Activated CD4-positive, alpha-beta memory T cell treated with anti-CD3 and anti-CD28 coated beads for 36 hours (primary cell): ENCODE results near the gene MCAM. TPM values are rescaled to one million over a fixed set of nuclear protein-coding genes. Genes with fewer than 3 reads are reported as not detected.

ENCODE experiments used
- CTCF ChIA-PET: fragments of 350-600 bp; sonication (Branson Sonifier 250); formaldehyde crosslinking; loops from one replicate; lab custom pipeline; 2021; ENCODE audit warnings: antibody characterized with exemption, inconsistent platforms; lab: Charles Lee
- POLR2A ChIA-PET: fragments of 350-600 bp; sonication (Branson Sonifier 250); formaldehyde crosslinking; loops from one replicate; lab custom pipeline; 2021; ENCODE audit warnings: antibody characterized with exemption; lab: Charles Lee
- DNase-seq: peaks from one replicate; pipeline ENCODE4 v3.0.0-alpha.2; 2020
- H3K27ac Mint-ChIP-seq: one replicate; pipeline ENCODE4 v1.8.0; 2021; ENCODE audit warnings: mixed read lengths
- H3K27me3 Mint-ChIP-seq: one replicate; pipeline ENCODE4 v1.8.0; 2021; ENCODE audit warnings: mixed read lengths
- H3K36me3 Mint-ChIP-seq: one replicate; pipeline ENCODE4 v1.8.0; 2021; ENCODE audit warnings: mixed read lengths
- H3K4me1 Mint-ChIP-seq: one replicate; pipeline ENCODE4 v1.8.0; 2021; ENCODE audit warnings: low read depth, mixed read lengths
- H3K4me3 Mint-ChIP-seq: one replicate; pipeline ENCODE4 v1.8.0; 2021; ENCODE audit warnings: mild to moderate bottlenecking, mixed read lengths
- H3K9me3 Mint-ChIP-seq: one replicate; pipeline ENCODE4 v1.8.0; 2021; ENCODE audit warnings: mixed read lengths
- intact Hi-C: fragments of 100-400 bp; cut with micrococcal nuclease; formaldehyde crosslinking; loops from one replicate; pipeline ENCODE4 v1.15.1; 2023
- total RNA-seq, 2 experiments: library from RNA; stranded (reverse); gene quantifications; one replicate each; pipeline ENCODE4 v1.2.3, GENCODE V29; 2021

The MCAM gene
- total RNA-seq, 2 experiments from 2014 or later: 6.9 to 8.2 TPM

- no peak for DNase-seq
- Mint-ChIP-seq H3K4me3 (no peak overlapping the region), H3K27me3 (no peaks in the 10 kb centered on the region), H3K36me3 (peaks cover 50% of the 10 kb centered on the region), H3K9me3 (no peaks in the 10 kb centered on the region), H3K27ac (no peak overlapping the region), H3K4me1 (peaks cover 4% of the 10 kb centered on the region)
- ChIA-PET POLR2A (interaction anchor here (0.6 kb wide), 1 partner anchor 143 kb away, joined by 3 read pairs; no protein-coding TSS in a partner anchor), CTCF (interaction anchor here (0.8 to 2.6 kb wide), 5 partner anchors 16 to 167 kb away, joined by 3 to 10 read pairs (median 4); no protein-coding TSS in a partner anchor)
- intact Hi-C loops: no loop called here
Observed at GRCh38 chr11:119300198-119300964, 16.5 kb downstream of the MCAM start.

- H3K27ac Mint-ChIP-seq: no peak overlapping the region
- ChIA-PET POLR2A (no interaction called here), CTCF (interaction anchor here (1.1 to 2.6 kb wide), 3 partner anchors 15 to 38 kb away, joined by 4 to 10 read pairs (median 6); no protein-coding TSS in a partner anchor)
- DNase-seq: no peak
- H3K36me3 Mint-ChIP-seq: peaks cover 51% of the 10 kb centered on the region
- H3K4me1 Mint-ChIP-seq: no peaks in the 10 kb centered on the region
- no peaks in the 10 kb centered on the region for H3K9me3 Mint-ChIP-seq
- intact Hi-C loops: no loop called here
- no peak overlapping the region for H3K4me3 Mint-ChIP-seq
- H3K27me3 Mint-ChIP-seq: no peaks in the 10 kb centered on the region
Observed at GRCh38 chr11:119299416-119299815, 17.5 kb downstream of the MCAM start.

DNA sequence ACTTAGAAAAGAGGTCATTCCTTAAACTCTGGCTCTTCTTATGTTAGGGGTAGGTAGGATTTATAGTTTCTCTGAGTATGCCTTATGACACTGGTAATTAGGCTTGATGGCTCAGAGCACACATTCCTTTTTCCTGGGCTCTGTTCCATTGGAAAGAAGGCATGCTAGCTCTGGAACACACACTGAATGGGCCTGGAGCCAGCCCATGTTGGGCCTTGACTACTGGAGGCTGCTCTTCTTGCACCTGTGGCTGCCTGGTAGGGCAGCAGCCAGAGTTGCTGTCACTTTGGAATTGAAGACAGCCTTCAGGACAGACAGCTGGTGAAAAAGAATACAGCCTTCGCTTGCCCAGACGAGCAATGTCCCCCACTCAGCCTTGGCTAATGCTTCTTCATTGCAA lies 18.2 kb downstream of the MCAM start:
- no peaks in the 10 kb centered on the region for H3K9me3 Mint-ChIP-seq
- H3K4me1 Mint-ChIP-seq: no peaks in the 10 kb centered on the region
- no peak for DNase-seq
- ChIA-PET POLR2A (no interaction called here), CTCF (interaction anchor here (2.6 kb wide), 1 partner anchor 39 kb away, joined by 10 read pairs; no protein-coding TSS in a partner anchor)
- intact Hi-C loops: no loop called here
- H3K27me3 Mint-ChIP-seq: no peaks in the 10 kb centered on the region
- no peak overlapping the region for H3K27ac Mint-ChIP-seq
- no peak overlapping the region for H3K4me3 Mint-ChIP-seq
- H3K36me3 Mint-ChIP-seq: peaks cover 46% of the 10 kb centered on the region

- no peak for DNase-seq
- Mint-ChIP-seq H3K4me3 (no peak overlapping the region), H3K27me3 (no peaks in the 10 kb centered on the region), H3K4me1 (no peaks in the 10 kb centered on the region), H3K27ac (no peak overlapping the region), H3K9me3 (no peaks in the 10 kb centered on the region), H3K36me3 (peaks cover 40% of the 10 kb centered on the region)
- intact Hi-C loops: no loop called here
- POLR2A ChIA-PET: no interaction called here
- CTCF ChIA-PET: interaction anchor here (1.0 to 1.2 kb wide), 2 partner anchors 26 to 58 kb away, joined by 3 to 4 read pairs; no protein-coding TSS in a partner anchor
Observed at GRCh38 chr11:119297938-119298337, 19.0 kb downstream of the MCAM start.

DNA sequence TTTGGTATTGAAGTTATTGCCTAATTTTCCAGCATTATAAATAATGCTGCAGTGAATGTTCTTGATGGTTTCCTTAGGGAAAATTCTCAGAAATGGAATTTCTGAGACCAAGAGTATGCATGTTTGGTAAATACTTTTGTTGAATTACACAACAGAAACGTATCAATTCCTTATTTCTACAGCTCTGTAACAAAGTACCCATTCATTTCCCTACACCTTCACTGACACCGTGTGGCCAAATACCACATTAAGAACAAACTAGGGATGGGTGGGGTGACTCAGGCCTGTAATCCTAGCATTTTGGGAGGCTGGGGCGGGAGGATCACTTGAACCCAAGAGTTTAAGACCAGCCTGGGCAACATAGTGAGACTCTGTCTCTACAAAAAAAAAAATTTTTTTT lies 21.8 kb downstream of the MCAM start:
- H3K27ac Mint-ChIP-seq: no peak overlapping the region
- no peaks in the 10 kb centered on the region for H3K4me1 Mint-ChIP-seq
- no peak overlapping the region for H3K4me3 Mint-ChIP-seq
- ChIA-PET CTCF (interaction anchor here (0.9 kb wide), 1 partner anchor 89 kb away, joined by 3 read pairs; the partner anchor contains the start of gene CBL), POLR2A (no interaction called here)
- peaks cover 31% of the 10 kb centered on the region for H3K36me3 Mint-ChIP-seq
- intact Hi-C loops: no loop called here
- peaks cover 2% of the 10 kb centered on the region for H3K9me3 Mint-ChIP-seq
- no peaks in the 10 kb centered on the region for H3K27me3 Mint-ChIP-seq
- DNase-seq: no peak

DNA sequence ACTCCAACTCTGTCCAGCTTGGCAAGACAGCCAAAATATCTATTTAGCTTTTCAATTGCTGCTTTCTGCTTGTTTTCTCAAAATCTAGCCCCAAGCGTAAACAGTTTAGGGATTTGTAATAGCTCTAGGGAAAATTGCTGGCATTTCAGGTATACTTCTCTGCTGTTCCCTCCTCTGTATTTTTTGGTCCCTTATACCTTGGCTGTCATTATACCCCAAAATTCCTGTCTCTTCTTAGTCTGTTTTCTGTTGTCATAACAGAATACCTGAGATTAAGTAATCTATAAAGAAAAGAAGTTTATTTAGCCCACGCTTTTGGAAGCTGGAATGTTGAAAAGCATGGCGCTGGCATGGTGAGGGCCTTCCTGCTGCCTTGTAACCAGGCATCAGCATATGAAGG lies 23.5 kb downstream of the MCAM start:
- H3K9me3 Mint-ChIP-seq: peaks cover 2% of the 10 kb centered on the region
- no peak for DNase-seq
- no peak overlapping the region for H3K27ac Mint-ChIP-seq
- H3K4me3 Mint-ChIP-seq: no peak overlapping the region
- ChIA-PET POLR2A (no interaction called here), CTCF (no interaction called here)
- H3K36me3 Mint-ChIP-seq: peaks cover 20% of the 10 kb centered on the region
- H3K27me3 Mint-ChIP-seq: no peaks in the 10 kb centered on the region
- intact Hi-C loops: no loop called here
- H3K4me1 Mint-ChIP-seq: no peaks in the 10 kb centered on the region

DNA sequence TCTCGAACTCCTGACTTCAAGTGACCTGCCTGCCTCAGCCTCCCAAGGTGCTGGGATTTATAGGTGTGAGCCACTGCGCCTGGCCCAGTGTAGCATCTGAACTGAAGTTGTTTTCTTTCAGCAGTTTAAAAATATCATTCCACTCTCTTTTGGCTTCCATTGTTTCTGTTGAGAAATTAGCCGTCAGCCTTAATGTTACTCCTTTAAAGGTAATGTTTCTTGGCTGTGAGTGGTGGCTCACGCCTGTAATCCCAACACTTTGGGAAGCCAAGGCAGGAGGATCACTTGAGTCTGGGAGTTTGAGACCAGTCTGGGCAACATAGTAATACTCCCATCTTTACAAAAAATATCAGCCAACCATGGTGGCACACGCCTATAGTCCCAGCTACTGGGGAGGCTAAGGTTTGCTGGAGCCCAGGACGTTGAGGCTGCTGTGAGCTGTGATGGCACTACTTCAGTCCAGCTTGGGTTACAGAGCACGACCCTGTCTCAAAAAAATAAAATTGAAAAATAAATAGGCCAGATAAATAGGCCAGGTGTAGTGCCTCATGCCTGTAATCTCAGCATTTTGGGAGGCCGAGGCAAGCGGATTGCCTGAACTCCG lies 25.9 kb downstream of the MCAM start:
- H3K36me3 Mint-ChIP-seq: peaks cover 21% of the 10 kb centered on the region
- no peaks in the 10 kb centered on the region for H3K4me1 Mint-ChIP-seq
- no peak for DNase-seq
- intact Hi-C loops: no loop called here
- H3K9me3 Mint-ChIP-seq: peaks cover 2% of the 10 kb centered on the region
- no peak overlapping the region for H3K27ac Mint-ChIP-seq
- H3K27me3 Mint-ChIP-seq: no peaks in the 10 kb centered on the region
- H3K4me3 Mint-ChIP-seq: no peak overlapping the region
- POLR2A ChIA-PET: no interaction called here
- CTCF ChIA-PET: interaction anchor here (0.8 to 2.7 kb wide), 4 partner anchors 25 to 85 kb away, joined by 3 to 7 read pairs (median 3); partner anchors contain the start of gene CBL

- ChIA-PET CTCF (interaction anchor here (1.1 to 1.2 kb wide), 3 partner anchors 10 to 82 kb away, joined by 3 to 4 read pairs (median 3); partner anchors contain the start of gene CBL), POLR2A (no interaction called here)
- no peak for DNase-seq
- H3K36me3 Mint-ChIP-seq: peaks cover 28% of the 10 kb centered on the region
- H3K27me3 Mint-ChIP-seq: no peaks in the 10 kb centered on the region
- peaks cover 9% of the 10 kb centered on the region for H3K4me1 Mint-ChIP-seq
- H3K9me3 Mint-ChIP-seq: peaks cover 2% of the 10 kb centered on the region
- H3K4me3 Mint-ChIP-seq: no peak overlapping the region
- intact Hi-C loops: no loop called here
- no peak overlapping the region for H3K27ac Mint-ChIP-seq
Observed at GRCh38 chr11:119288219-119288618, 28.7 kb downstream of the MCAM start.

GRCh38 chr11:119285431-119285830 lies 31.5 kb downstream of the MCAM start:
- intact Hi-C loops: loop anchor here (2.0 kb wide), 1 partner anchor 23 kb away; no protein-coding TSS in a partner anchor
- no peaks in the 10 kb centered on the region for H3K27me3 Mint-ChIP-seq
- no peak for DNase-seq
- no peaks in the 10 kb centered on the region for H3K9me3 Mint-ChIP-seq
- POLR2A ChIA-PET: no interaction called here
- CTCF ChIA-PET: interaction anchor here (1.2 to 2.7 kb wide), 6 partner anchors 21 to 200 kb away, joined by 3 to 26 read pairs (median 4); partner anchors contain the start of gene CBL
- H3K4me1 Mint-ChIP-seq: peaks cover 13% of the 10 kb centered on the region
- no peak overlapping the region for H3K27ac Mint-ChIP-seq
- peaks cover 23% of the 10 kb centered on the region for H3K36me3 Mint-ChIP-seq
- H3K4me3 Mint-ChIP-seq: no peak overlapping the region

GRCh38 chr11:119284344-119285157 lies 32.4 kb downstream of the MCAM start:
- POLR2A ChIA-PET: interaction anchor here (1.2 kb wide), 1 partner anchor 78 kb away, joined by 6 read pairs; the partner anchor contains the start of gene CBL
- intact Hi-C loops: loop anchor here (1.0 to 5.0 kb wide), 4 partner anchors 22 to 77 kb away; partner anchors contain the start of gene MCAM
- H3K27me3 Mint-ChIP-seq: no peaks in the 10 kb centered on the region
- H3K36me3 Mint-ChIP-seq: peaks cover 27% of the 10 kb centered on the region
- DNase-seq: no peak
- no peak overlapping the region for H3K27ac Mint-ChIP-seq
- H3K9me3 Mint-ChIP-seq: no peaks in the 10 kb centered on the region
- no peak overlapping the region for H3K4me3 Mint-ChIP-seq
- CTCF ChIA-PET: interaction anchor here (0.6 to 2.7 kb wide), 28 partner anchors 9 to 257 kb away, joined by 3 to 26 read pairs (median 4); partner anchors contain the start of genes CBL, NLRX1 and VPS11
- peaks cover 13% of the 10 kb centered on the region for H3K4me1 Mint-ChIP-seq

GRCh38 chr11:119282495-119282894 lies 34.4 kb downstream of the MCAM start:
- peaks cover 13% of the 10 kb centered on the region for H3K4me1 Mint-ChIP-seq
- ChIA-PET CTCF (interaction anchor here (0.8 to 3.0 kb wide), 8 partner anchors 39 to 148 kb away, joined by 3 to 13 read pairs (median 5); partner anchors contain the start of gene CBL), POLR2A (interaction anchor here (1.5 kb wide), 1 partner anchor 76 kb away, joined by 6 read pairs; the partner anchor contains the start of gene CBL)
- H3K4me3 Mint-ChIP-seq: no peak overlapping the region
- peak overlapping the region; percentile 1 for H3K27ac Mint-ChIP-seq
- intact Hi-C loops: loop anchor here (5.0 kb wide), 2 partner anchors 35 to 40 kb away; partner anchors contain the start of gene MCAM
- no peak for DNase-seq
- no peaks in the 10 kb centered on the region for H3K9me3 Mint-ChIP-seq
- H3K36me3 Mint-ChIP-seq: peaks cover 25% of the 10 kb centered on the region
- H3K27me3 Mint-ChIP-seq: no peaks in the 10 kb centered on the region
